Stimulated activated CD4-positive, alpha-beta T cell treated with anti-CD3 and anti-CD28 coated beads, TNF-alpha, amount 100 ng/mL, for 4 hours (primary cell): Measurements from ENCODE around the gene U2AF2.

Experiments used
- DNase-seq, 3 experiments: peaks; one replicate each; pipeline ENCODE4 v3.0.0-alpha.2; 2020; ENCODE audit warnings: low read depth in 3 of 3

The U2AF2 gene

GRCh38 chr19:55643003-55643886 lies 11.6 kb upstream of the U2AF2 start, which contains the start of gene ZNF581:
Gene ZNF581 (plus strand): TSS chr19:55643649. CDS start chr19:55644572, 923 bp downstream.
- DNase-seq: peak in 2 of 3 experiments; percentile 64 to 75

- DNase-seq: no peak
These were observed 11.0 kb upstream of the U2AF2 start for GRCh38 chr19:55643887-55644176.

GRCh38 chr19:55644191-55644833 lies 10.5 kb upstream of the U2AF2 start:
- no peak for DNase-seq

GRCh38 chr19:55644842-55645511 lies 9.9 kb upstream of the U2AF2 start:
- DNase-seq: no peak

GRCh38 chr19:55645512-55645881 lies 9.3 kb upstream of the U2AF2 start:
- no peak for DNase-seq

GRCh38 chr19:55646889-55647731 lies 7.7 kb upstream of the U2AF2 start:
- DNase-seq: no peak

GRCh38 chr19:55647732-55648584 lies 6.9 kb upstream of the U2AF2 start, which contains the start of gene CCDC106:
Gene CCDC106 (plus strand): TSS chr19:55648212. CDS start chr19:55649047, 835 bp downstream.
- peak in 2 of 3 experiments; percentile 33 to 51 for DNase-seq

GRCh38 chr19:55648585-55649267 lies 6.1 kb upstream of the U2AF2 start:
- DNase-seq: no peak

GRCh38 chr19:55649268-55650125 lies 5.3 kb upstream of the U2AF2 start:
- DNase-seq: no peak

- no peak for DNase-seq
These were observed 4.7 kb upstream of the U2AF2 start for GRCh38 chr19:55650126-55650557.

GRCh38 chr19:55650602-55651230 lies 4.1 kb upstream of the U2AF2 start:
- no peak for DNase-seq

GRCh38 chr19:55651236-55651635 lies 3.6 kb upstream of the U2AF2 start:
- no peak for DNase-seq

- DNase-seq: no peak
These were observed 2.3 kb upstream of the U2AF2 start for GRCh38 chr19:55652311-55653128.

GRCh38 chr19:55653651-55654322 lies 1.0 kb upstream of the U2AF2 start:
- peak; percentile 97 to 99 (median 98) for DNase-seq

GRCh38 chr19:55654323-55654867 lies 440 bp upstream of the U2AF2 start:
- DNase-seq: peak; percentile 97

- DNase-seq: no peak
These were observed 809 bp downstream of the U2AF2 start for GRCh38 chr19:55655648-55656040.

GRCh38 chr19:55656552-55656951 lies 1.7 kb downstream of the U2AF2 start:
- DNase-seq: no peak
